ENCODE data around the gene SFT2D1.

Gene SFT2D1

GRCh38 chr6:166334878-166335277 is 7.5 kb downstream of the SFT2D1 start:
- no peak for DNase-seq (ENCODE audit: low read depth in 1 of 2, low spot score in 1 of 2)

- no peak for DNase-seq (ENCODE audit: low read depth in 1 of 2, low spot score in 1 of 2)
Observed at GRCh38 chr6:166333172-166333995, 9.0 kb downstream of the SFT2D1 start.

GRCh38 chr6:166331503-166332415 is 10.6 kb downstream of the SFT2D1 start:
- no peak for DNase-seq (ENCODE audit: low read depth in 1 of 2, low spot score in 1 of 2)

- DNase-seq (ENCODE audit: low read depth in 1 of 2, low spot score in 1 of 2) = no peak
Observed at GRCh38 chr6:166330612-166331011, 11.7 kb downstream of the SFT2D1 start.

- no peak for DNase-seq (ENCODE audit: low read depth in 1 of 2, low spot score in 1 of 2)
Observed at GRCh38 chr6:166325383-166326042, 16.8 kb downstream of the SFT2D1 start.

- no peak for DNase-seq (ENCODE audit: low read depth in 1 of 2, low spot score in 1 of 2)
Observed at GRCh38 chr6:166323395-166323794, 18.9 kb downstream of the SFT2D1 start.

- DNase-seq (ENCODE audit: low read depth in 1 of 2, low spot score in 1 of 2) = no peak
Observed at GRCh38 chr6:166318649-166319600, 23.4 kb downstream of the SFT2D1 start.

- DNase-seq (ENCODE audit: low read depth in 1 of 2, low spot score in 1 of 2) = no peak
Observed at GRCh38 chr6:166318227-166318626, 24.1 kb downstream of the SFT2D1 start.

- no peak for DNase-seq (ENCODE audit: low read depth in 1 of 2, low spot score in 1 of 2)
Observed at GRCh38 chr6:166317261-166318212, 24.8 kb downstream of the SFT2D1 start.

GRCh38 chr6:166315436-166315835 is 26.9 kb downstream of the SFT2D1 start:
- DNase-seq (ENCODE audit: low read depth in 1 of 2, low spot score in 1 of 2) = no peak

- DNase-seq (ENCODE audit: low read depth in 1 of 2, low spot score in 1 of 2) = no peak
Observed at GRCh38 chr6:166314454-166314853, 27.9 kb downstream of the SFT2D1 start.

- DNase-seq (ENCODE audit: low read depth in 1 of 2, low spot score in 1 of 2) = peak in 1 of 2 donors; percentile 19
Observed at GRCh38 chr6:166313255-166314070, 28.9 kb downstream of the SFT2D1 start.

- no peak for DNase-seq (ENCODE audit: low read depth in 1 of 2, low spot score in 1 of 2)
Observed at GRCh38 chr6:166312832-166313231, 29.5 kb downstream of the SFT2D1 start.

GRCh38 chr6:166310634-166311033 is 31.7 kb downstream of the SFT2D1 start:
- no peak for DNase-seq (ENCODE audit: low read depth in 1 of 2, low spot score in 1 of 2)

- DNase-seq (ENCODE audit: low read depth in 1 of 2, low spot score in 1 of 2) = no peak
Observed at GRCh38 chr6:166309977-166310376, 32.4 kb downstream of the SFT2D1 start.

GRCh38 chr6:166308769-166309589 is 33.4 kb downstream of the SFT2D1 start:
- no peak for DNase-seq (ENCODE audit: low read depth in 1 of 2, low spot score in 1 of 2)

- no peak for DNase-seq (ENCODE audit: low read depth in 1 of 2, low spot score in 1 of 2)
Observed at GRCh38 chr6:166308033-166308768, 34.1 kb downstream of the SFT2D1 start, which contains the start of gene PRR18. PRR18 (minus strand) TSS chr6:166308392; CDS start chr6:166308142, 250 bp downstream.
